Skeletal muscle cell (primary cell): ENCODE results near the gene POLR3C.
"Not testable (repeated sequence)": the region's sequence is repeated elsewhere in the genome, so short reads cannot be mapped to it uniquely, and the experiment has no call there.

Experiments used
- DNase-seq: peaks from one replicate; pipeline ENCODE4 v3.0.0-alpha.2; 2010; ENCODE audit warnings: low read depth
- H3K4me3 ChIP-seq: 2 replicates; pipeline ENCODE4 v1.5.1; 2011; ENCODE audit warnings: low read depth, mild to moderate bottlenecking, control low read depth, low read length, moderate library complexity

Gene POLR3C

DNA sequence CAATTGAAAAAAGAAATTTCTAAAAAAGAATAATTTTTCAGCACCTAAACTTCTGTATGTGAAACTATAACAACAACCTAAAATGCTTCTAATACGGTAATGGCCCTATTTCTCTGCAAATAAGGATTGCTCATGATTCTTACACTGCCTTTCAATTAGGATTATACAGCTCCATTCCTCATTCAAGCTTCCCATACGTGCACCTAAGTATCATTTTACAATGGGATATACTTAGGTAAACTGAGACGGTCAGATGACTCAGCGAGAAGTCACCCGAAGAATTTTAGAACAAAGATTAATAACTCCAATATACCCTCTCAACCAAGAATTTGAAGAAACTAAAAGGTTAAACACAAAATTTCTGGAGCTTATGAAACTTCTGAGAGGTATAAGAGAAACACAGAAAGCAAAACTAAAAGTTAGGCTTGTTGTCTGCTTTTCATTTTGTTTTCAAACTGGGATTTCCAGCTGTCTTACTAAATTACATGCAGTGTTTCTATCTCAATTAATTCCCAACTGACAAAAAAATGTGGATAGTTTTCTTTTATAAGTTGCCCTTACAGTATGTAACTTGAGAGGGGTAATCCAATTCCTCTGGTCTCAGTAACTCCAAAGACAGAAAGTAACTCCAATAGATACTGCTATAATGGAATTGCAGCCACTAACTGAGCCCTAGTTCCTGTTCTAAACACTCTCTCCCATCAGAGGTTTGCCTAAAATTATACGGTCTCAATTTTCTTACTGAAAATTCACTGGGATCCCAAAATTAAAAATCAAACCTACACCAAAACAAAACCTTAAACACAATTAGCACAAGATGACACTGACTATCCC is 10.8 kb upstream of the POLR3C start:
- not testable (repeated sequence) for H3K4me3 ChIP-seq, DNase-seq

DNA sequence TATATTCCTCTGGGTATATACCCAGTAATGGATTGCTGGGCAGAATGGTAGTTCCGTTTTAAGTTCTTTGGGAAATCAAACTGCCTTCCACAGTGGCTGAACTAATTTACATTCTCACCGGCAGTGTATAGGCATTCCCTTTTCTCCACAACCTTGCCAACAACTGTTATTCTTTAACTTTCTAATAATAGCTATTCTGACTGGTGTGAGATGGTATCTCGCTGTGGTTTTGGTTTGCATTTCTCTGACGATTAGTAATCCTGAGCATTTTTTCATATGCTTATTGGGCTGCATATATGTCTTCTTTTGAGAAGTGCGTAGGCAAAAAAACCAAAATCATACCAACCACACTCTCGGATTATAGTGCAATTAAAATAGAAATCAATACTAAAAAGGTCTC is 5.9 kb upstream of the POLR3C start:
- not testable (repeated sequence) for H3K4me3 ChIP-seq, DNase-seq

DNA sequence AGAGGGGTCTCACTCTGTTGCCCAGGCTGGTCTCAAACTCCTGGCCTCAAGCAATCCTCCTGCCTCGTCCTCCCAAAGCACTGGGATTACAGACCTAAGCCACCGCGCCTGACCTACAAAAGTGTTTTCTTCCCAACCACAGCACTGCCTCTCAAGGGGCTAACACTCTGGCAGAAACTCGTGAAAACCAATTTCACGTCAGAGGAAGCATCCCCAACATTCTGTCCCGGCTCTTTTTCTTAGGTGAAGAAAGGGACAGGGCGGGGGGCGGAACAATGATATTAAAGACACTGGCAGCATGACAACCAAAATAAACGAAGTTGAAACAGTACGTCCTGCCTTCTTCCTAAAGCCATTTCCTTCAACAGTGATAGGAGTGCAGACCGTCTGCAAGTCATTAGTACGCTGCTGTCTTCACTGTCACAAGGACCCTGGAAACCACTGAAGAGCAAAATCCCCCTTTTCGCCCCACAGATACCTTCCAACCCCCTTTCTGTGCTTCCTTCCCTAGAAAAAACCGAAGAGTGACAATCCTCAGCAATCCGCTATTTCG is 1.1 kb upstream of the POLR3C start:
- not testable (repeated sequence) for DNase-seq
- peak overlapping the region; percentile 28 for H3K4me3 ChIP-seq

- H3K4me3 ChIP-seq = peak overlapping the region; percentile 96
- DNase-seq = no peak
Measured at GRCh38 chr1:145824499-145824842, 471 bp downstream of the POLR3C start.

DNA sequence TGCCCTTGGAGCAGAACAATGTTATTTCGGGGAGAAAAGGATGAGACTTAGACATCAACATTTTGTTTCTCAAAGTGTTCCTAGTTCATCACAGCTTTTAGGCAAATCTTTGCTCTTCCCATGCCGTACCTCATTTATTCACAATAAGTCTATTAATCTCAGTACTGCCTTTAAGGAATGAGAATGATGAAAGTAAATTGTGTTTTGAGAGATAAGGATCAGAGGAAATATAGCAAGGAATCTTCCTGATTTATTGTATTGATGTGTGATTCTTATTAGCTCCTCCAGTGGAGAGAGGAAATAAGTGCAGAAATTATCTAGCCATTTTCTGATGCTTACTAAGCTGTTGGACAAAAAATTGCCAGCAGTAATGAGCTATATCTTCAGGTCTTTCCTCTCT is 2.0 kb downstream of the POLR3C start:
- DNase-seq = no peak
- no peak overlapping the region for H3K4me3 ChIP-seq

DNA sequence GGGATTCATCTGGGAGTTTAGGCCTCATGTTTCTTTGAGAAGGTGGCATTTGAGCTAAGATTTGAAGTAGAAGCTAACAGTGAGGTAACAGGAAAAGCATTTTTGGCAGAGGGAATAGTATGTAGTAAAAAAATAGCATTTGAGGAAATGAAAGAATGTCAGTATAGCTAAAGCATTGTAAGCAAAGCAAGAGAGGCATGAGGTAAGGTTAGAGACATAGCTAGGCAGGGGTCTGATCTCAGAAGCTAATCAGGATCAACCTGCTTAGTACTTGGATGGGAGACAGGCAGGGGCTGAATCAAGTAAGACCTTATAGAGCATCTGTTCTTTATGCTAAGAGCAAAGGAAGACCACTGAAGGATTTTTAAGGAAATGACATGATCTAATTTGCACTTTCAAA is 4.0 kb downstream of the POLR3C start:
- no peak overlapping the region for H3K4me3 ChIP-seq
- no peak for DNase-seq

GRCh38 chr1:145828367-145829026 is 4.5 kb downstream of the POLR3C start:
- no peak for DNase-seq
- no peak overlapping the region for H3K4me3 ChIP-seq

DNA sequence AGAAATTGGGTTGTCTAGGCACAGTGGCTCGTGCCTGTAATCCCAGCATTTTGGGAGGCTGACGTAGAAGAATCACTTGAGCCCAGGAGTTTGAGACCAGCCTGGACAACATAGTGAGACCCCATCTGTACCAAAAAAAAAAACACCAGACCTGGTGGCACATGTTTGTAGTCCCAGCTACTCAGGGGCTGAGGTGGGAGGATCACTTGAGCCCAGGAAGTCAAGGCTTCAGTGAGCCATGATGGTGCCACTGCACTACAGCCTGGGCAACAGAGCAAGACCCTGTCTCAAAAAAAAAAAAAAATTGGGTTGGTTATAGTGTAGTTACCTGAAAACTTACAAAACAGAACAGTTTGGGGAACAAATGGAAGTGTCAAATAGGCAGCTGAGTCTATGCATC is 6.8 kb downstream of the POLR3C start:
- DNase-seq, H3K4me3 ChIP-seq: not testable (repeated sequence)

GRCh38 chr1:145837656-145838055 is 13.7 kb downstream of the POLR3C start:
- no peak for DNase-seq
- no peak overlapping the region for H3K4me3 ChIP-seq

GRCh38 chr1:145843031-145843430 is 19.0 kb downstream of the POLR3C start:
- H3K4me3 ChIP-seq = no peak overlapping the region

DNA sequence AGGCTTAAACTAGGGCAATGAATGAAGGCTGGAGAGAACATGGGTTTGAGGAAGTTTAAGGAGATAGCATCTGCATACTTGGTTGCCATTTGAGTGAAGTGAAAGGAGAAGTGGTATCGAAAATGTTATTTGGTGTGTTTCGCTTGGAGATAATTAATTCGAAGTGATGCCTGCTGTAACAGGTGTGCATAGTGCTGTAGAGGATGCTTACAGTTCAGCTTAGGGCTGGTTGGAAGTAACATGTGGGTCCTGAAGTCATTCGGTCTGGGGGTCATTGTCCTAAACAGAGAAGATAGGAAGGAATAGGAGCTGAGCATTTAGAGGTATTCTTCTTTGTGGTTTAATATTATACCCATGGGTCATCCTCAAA is 21.1 kb downstream of the POLR3C start:
- DNase-seq = no peak
- peak overlapping the region; percentile 55 for H3K4me3 ChIP-seq

More at GRCh38 chr1:145843031-145843430, 19.0 kb downstream of the POLR3C start:
- no peak for DNase-seq

DNA sequence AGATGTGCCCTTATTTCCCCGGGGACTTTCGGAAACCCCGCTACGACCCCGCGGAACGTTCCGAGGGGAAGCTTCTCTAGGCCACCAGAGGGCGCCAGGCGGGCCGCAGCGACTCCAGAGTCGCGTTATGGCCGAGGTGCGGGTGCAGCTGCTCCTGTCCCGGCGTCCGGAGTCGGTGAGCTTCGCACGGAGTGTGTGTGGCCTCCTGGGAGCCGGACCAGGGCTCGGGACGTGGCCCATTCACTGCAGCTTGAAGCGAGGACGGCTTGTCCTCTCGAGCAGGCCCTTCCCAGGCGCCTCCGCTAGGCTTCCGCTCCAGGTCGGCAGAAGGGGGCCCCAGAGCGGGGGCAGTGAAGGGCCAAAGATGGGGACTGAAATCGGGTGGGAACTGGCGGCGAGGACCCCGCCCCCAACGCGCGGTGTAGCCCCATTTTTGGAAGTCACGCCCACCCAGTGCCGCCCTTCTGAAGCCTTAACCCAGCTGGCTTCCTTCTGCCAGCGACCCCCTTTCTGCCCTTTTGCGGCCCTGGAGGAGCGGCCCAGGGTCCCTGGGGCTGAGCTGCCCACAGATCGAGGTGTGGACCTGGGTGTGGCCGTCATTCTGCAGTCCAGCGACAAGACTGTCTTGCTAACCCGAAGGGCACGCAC is 21.6 kb downstream of the POLR3C start, which contains the start of gene NUDT17:
Gene NUDT17 (plus strand): TSS at position 117 of the 648 bp plus-strand sequence. CDS start 11 bp downstream, at position 128.
- DNase-seq = no peak
- peak within 1 kb of the TSS; percentile 55 for H3K4me3 ChIP-seq

GRCh38 chr1:145846201-145846612 is 22.2 kb downstream of the POLR3C start:
- peak overlapping the region; percentile 55 for H3K4me3 ChIP-seq
- no peak for DNase-seq

- H3K4me3 ChIP-seq = no peak overlapping the region
- DNase-seq = no peak
Measured at GRCh38 chr1:145847827-145848226, 23.8 kb downstream of the POLR3C start.

DNA sequence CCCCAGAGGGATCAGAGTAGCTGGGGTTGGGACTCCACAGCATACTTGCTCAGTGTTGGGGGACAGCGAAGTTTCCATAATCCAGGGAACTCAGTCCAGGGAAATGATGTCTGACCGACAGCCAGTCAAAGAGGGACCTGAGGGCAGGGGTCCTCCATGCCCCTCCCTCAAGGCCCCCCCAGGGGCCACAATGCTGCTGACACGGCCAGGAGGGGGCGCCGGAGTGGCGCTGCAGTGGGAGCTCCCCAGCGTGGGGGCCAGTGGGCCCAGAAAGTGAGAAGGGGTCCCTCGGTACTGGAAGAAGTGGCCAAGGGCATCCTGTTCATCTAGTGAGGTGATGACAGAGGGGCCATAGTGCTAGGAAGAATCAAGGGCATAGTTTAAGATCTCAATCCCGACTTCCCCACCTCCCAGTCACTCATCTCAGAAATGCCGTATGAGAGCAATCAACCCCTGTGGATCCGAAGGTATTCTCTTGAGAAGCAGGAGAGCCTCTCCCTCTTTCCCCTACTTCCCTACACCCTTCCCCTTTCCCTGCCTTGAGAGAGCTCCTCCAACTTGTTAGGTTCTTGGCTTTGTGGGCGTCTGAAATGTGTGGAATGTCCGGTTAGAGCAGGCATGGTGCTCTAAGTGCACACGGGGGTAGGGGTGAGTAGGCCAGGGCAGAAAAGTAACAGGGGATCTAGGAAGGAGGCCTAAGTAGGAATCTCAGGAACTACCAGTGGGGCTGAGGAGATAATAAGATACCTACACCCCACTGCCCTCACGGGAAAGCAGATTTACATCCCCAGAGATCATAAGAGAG is 25.6 kb downstream of the POLR3C start:
- DNase-seq = no peak
- H3K4me3 ChIP-seq = no peak overlapping the region

GRCh38 chr1:145855426-145855948 is 31.5 kb downstream of the POLR3C start:
- DNase-seq = no peak
- H3K4me3 ChIP-seq = no peak overlapping the region

DNA sequence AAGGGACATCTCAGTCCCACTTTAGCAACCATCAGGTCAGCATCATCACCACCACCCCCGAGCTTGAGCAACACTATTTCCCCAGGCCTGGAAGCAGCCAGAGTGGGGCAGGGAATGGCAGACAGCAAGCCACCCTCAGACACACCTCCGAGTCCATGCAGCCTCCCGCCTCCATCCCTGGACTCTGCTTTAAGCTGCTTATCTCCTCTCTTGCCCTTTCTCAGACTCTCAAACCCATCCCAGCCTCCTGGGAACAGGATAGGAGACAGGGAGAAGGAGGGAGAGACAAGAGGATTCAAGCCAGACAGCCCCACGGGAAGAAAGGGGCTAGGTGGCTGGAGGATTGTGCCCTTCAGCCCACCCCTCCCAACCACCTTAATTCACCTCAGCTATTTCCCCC is 33.2 kb downstream of the POLR3C start:
- DNase-seq = no peak
- H3K4me3 ChIP-seq = no peak overlapping the region

DNA sequence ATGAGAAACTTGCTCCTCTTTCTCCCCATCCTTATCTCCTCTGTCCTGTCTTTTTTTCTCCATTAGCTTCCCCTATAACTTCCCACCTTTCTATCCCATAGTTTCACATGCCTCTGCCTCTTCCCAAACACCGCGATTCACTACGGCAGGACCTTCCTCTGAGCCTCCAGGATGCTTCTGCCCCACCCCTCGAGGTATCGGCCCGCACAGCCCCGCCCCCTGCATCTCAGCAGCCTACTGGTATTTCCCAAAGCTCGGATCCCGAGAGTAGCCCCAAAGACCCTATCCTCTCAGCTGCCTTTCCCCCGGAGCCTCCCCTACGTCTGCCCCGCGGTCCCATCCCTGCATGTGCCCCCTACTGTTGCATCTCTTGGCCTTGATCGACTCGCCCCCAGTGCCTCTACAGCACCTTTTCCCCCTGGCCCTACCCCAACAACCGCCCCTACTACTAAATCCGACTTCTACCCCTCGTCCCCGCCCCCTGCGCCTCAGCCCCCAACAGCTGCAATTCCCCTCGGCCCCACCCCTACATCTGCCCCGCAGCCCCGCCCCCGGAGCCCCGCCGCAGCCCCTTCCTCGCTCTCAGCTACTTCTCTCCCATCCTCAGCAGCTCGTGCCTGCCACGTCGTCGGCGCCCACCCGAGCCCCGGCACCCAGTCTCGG is 34.4 kb downstream of the POLR3C start:
- H3K4me3 ChIP-seq = peak overlapping the region; percentile 93
- DNase-seq = no peak
